GM19238 (cell line): ENCODE data around the gene SLC6A16.
"Not testable (repeated sequence)": the region's sequence is repeated elsewhere in the genome, so short reads cannot be mapped to it uniquely, and the experiment has no call there.

Experiments
- DNase-seq: peaks from one replicate; pipeline ENCODE4 v3.0.0; 2011; ENCODE audit warnings: low spot score; ENCODE audit not compliant: insufficient read length

SLC6A16 gene

DNA sequence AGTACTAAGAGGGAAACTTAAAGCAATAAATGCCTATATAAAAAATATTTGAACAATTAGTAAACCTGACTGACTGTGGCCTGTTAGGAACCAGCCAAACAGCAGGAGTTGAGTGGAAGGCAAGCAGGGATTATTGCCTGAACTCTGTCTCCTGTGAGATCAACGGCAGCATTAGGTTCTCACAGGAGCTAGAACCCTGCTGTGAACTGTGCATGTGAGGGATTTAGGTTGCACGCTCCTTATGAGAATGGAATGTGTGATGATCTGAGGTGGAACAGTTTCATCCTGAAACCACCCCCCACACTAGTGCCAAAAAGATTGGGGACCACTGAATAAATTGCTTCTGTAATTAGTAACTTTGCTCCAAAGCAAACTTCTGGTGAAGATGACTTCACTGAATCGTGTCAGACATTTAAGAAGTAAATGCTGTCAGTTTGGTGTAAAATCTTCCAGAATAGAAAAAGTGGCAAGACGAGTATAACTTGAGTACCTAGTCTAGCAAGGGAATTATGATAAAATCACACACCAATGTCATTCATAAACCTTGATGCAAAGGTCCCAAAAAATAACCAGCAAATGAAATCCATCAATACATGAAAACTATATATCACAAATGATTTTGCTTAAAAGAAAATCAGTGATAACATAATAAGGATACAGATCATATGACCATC, 53.8 kb downstream of the SLC6A16 start:
- no peak for DNase-seq

DNA sequence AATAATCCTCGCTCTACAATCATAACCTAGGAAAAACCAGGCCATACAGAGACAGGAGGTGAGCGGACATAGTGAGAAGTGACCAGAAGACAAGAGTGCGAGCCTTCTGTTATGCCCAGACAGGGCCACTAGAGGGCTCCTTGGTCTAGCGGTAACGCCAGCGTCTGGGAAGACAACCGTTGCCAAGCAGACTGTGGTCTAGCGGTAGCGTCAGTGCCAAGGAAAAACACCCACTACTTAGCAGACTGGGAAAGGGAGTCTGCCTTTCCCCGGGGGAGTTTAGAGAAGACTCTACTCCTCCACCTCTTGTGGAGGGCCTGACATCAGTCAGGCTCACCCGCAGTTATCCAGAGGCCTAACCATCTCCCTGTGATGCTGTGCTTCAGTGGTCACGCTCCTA, 58.6 kb downstream of the SLC6A16 start:
- DNase-seq = not testable (repeated sequence)

DNA sequence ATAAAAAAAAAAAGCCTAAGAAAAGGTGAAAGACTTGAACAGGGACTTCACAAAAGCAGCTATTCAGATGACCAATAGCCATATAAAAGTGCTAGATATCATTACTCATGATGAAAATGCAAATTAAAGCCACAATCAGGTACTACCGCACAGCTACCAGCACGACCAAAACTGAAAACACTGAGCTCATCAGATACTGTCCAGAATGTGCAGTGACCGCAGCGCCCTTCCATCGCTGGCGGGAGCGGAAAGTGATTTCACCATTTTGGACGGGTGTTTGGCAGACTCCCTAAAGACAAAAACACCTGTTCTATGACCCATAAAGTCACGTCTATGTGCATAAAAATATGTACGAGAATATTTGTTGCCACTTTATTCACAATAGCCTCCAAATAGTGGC, 60.7 kb downstream of the SLC6A16 start:
- DNase-seq = no peak

DNA sequence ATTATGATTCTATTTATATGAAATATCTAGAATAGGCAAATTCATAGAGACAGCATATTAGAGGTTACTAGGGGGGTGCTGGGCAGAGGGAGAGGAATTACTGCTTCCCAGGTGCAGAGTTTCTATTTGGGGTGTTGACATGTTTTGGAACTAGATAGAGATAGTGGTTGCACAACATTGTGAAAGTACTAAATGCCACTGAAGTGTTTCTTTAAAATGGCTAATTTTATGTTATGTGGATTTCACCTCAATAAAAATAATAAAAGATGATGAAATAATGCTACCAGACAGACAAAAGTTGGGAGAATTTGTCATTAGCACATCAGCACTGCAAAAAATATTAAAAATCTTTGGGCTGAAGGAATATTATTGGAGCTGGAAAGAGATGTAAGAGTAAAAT, 63.4 kb downstream of the SLC6A16 start:
- DNase-seq = no peak

DNA sequence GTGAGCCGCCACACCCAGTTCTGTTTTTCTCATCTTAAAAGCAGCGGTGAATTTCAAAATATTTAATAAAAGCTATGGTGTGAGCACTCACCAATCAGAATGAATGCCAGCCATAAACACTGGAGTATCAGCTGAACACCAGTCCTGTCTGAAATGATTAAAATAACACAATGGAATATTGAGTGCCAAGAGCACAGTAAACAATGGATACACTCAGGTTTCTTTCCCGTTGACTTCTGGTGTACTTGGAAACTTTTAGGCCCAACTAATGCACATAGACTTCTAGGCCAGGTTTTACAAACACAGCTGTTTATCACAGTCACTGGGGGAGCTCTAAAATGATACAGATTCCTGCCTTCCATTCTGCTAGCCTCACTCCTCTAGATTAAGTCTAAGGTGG, 68.3 kb downstream of the SLC6A16 start:
- DNase-seq = no peak

DNA sequence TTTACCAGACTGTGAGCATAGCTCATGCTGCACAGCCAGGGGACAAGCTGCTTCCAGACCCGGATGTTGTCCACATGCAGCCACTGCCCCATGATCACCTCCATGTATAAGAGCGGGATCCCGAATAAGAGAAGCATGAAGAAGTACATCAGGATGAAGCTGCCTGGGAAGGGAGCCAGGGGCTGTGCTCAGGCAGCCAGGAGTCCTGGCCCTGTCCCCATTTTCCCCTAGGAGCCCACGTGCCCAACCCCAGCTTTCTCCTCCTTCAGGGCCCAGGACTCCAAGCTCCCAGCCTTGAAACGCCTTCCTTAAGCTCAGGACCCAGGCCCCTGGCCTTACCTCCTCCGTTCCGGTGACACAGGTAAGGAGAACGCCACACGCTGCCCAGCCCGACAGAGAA, 69.3 kb downstream of the SLC6A16 start:
- no peak for DNase-seq

DNA sequence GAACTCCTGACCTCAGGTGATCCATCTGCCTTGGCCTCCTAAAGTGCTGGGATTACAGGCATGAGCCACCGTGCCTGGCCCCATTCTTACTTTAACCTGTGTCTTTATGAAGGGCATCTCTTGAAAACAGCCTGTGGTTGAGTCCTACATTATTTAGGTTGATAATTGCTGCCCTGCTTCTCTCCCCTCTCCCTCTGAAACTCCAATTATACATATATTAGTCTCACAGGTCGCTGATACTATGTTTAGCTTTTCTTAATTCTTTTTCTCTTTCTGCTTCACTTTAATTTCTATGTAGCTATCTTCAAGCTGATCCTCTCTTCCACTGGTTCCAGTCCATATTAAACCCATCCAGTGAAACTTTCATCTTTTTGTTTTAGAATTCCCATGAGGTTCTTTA, 75.1 kb downstream of the SLC6A16 start:
- DNase-seq = no peak

DNA sequence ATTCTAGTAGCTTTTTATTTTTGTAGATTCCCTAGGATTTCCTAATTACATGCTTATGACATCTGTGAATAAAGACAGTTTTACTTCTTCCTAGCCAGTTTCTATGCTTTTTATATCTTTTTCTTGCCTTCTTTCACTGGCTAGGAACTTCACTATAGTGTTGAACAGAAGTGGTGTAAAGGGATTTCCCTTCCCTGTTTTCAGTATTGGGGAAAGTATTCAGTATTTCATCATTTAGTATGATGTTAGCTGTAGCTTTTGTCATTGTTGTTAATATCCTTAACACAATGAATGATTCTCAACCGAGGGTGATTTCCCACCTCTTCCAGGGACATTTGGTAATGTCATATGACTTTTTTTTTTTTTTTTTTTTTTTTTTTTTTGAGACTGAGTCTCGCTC, 77.3 kb downstream of the SLC6A16 start:
- DNase-seq = no peak

DNA sequence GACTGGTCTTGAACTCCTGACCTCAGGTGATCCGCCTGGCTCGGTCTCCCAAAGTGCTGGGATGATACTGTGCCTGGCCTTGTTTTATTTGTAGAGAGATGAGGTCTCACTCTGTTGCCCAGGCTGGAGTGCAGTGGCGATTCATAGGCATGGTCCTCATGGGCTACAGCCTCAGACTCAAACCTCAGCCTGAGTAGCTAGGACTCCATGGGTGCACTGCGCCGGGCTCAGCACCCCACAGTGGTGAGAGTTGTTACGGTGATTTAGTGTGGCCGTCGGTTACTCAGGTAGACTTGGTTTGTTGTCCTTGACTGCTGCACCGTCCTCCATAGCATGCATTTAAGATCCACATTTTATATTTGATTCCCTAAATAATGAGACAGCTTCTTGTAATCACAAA, 80.7 kb downstream of the SLC6A16 start:
- no peak for DNase-seq

DNA sequence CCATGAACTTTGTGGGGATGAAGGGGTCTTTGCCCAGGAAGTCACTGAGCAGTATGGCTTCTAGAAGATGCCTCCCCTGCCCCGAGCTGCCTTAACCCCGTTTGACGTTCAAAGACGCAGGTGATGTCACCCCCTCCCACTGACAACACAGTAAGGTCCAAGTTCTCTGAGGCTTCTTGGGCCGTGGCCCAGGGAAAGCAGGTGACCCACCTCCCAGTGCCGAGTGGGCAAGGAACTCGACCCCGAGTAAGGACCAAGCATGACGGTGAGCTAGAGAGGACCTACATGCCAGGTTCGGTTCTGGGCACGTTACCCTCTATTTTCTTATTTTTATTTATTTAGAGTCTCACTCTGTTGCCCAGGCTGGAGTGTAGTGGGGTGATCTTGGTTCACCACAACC, 81.3 kb downstream of the SLC6A16 start:
- no peak for DNase-seq

DNA sequence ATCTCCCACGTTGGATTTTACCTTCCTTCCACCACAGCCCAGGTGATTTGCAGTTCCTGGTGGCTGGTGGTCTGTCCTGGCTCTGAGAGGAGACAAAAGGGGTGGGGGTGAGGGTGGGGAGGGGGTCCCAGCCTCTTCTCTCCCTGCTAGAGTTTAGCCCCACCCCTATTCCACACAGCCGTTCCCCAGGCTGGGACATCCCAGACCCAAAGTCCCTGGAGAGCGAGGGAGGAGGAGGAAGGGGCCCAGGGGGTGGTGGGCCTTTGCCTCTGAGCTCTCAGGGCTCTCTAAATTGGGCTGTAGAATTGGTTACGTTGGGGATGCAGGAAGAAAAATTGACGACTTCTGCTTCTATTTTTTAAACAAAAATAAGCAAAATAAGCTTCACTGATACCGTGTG, 81.9 kb downstream of the SLC6A16 start:
- no peak for DNase-seq

DNA sequence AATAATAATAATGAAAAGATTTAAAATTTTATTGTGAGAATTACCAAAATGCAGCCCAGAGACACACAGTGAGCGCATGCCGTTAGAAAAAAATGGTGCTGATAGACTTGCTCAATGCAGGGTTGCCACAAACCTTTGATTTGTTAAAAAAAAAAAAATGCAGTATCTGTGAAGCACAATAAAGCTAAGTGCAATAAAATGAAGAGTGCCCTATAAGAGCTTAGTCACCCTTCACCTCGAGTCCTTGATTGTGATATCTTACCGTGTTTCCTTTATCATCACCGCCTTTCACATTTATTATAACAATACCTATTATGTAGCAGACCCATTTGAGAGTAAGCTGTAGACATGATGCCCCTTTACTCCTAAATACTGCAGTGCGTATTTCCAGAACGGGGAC, 83.2 kb downstream of the SLC6A16 start:
- DNase-seq = no peak
